Measurements from ENCODE around the gene LRRTM4.
"Not testable (repeated sequence)": the region's sequence is repeated elsewhere in the genome, so short reads cannot be mapped to it uniquely, and the experiment has no call there.

The LRRTM4 gene

GRCh38 chr2:76721226-76721625 is 801.0 kb downstream of the LRRTM4 start:
- DNase-seq: no peak

DNA sequence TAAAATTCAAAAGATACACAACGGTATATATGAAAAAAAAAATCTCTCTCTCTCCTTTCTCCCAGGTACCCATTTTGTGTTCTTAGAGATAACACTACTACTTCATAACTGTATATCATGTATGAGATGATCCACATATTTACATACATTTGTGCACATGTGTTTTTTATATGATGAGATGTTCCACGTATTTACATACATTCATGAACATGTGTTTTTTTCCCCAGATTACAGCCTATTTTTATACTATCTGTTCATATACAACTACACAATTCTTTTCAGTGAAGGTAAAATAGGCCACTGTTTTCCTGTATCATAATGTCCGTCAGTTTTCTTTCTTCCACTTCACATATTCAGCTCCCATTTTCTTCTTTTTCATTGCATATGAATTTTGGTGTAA is 808.9 kb downstream of the LRRTM4 start:
- DNase-seq: no peak

- DNase-seq: no peak
Measured at GRCh38 chr2:76711490-76711889, 810.7 kb downstream of the LRRTM4 start.

DNA sequence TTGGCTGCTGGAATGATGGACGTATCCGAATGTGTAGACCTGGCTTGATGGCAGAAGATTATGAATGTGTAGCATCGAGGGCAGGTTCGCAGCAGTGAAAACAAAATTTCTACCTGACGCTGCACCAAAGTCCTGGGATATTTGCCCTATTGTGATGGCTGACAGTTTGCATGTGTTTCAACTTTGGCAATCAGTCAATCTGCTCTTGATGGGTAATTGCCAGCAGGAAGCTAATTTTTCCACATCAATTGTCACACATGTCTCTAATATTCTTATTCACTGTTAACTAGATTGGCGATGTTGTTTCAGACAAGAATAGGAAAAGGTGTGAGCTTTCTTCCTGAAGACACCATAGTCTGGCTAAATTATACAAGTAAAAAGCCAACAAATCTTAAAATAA is 821.3 kb downstream of the LRRTM4 start:
- no peak for DNase-seq

DNA sequence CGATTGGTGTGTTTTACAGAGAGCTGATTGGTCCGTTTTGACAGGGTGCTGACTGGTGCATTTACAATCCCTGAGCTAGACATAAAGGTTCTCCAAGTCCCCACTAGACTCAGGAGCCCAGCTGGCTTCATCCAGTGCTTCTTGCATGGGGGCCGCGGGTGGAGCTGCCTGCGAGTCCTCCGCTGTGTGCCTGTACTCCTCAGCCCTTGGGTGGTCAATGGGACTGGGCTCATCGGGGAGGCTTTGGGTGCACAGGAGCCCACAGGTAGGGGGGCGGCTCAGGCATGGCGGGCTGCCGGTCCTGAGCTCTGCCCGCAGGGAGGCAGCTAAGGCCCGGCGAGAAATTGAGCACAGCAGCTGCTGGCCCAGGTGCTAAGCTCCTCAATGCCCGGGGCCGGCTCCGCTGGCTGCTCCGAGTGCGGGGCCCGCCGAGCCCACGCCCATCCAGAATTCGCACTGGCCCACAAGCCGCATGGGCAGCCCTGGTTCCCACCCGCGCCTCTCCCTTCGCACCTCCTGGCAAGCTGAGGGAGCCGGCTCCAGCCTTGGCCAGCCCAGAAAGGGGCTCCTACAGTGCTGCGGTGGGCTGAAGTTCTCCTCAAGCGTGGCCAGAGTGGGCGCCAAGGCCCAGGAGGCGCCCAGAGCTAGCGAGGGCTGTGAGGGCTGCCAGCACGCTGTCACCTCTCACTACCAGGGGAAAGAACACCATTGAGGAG is 824.0 kb downstream of the LRRTM4 start:
- not testable (repeated sequence) for DNase-seq
